Neuronal stem cell (in vitro differentiated cells): ENCODE results near the gene CNOT6L.
"Not testable (repeated sequence)": the region's sequence is repeated elsewhere in the genome, so short reads cannot be mapped to it uniquely, and the experiment has no call there.

ENCODE experiments used
- DNase-seq: peaks from one replicate; pipeline ENCODE4 v3.0.0-alpha.2; 2013; ENCODE audit warnings: low spot score
- H2AFZ ChIP-seq: one replicate; pipeline ENCODE4 v1.6.1; 2013; ENCODE audit warnings: mild to moderate bottlenecking, low read length, inconsistent platforms
- H2AK5ac ChIP-seq: 2 replicates; pipeline ENCODE4 v1.6.1; 2013; ENCODE audit warnings: low read depth, mild to moderate bottlenecking, inconsistent platforms, low read length, moderate library complexity, mixed read lengths
- H2BK120ac ChIP-seq: 2 replicates; pipeline ENCODE4 v1.6.1; 2013; ENCODE audit warnings: low read depth, mild to moderate bottlenecking, inconsistent platforms, low read length, moderate library complexity, mixed read lengths
- H2BK12ac ChIP-seq: one replicate; pipeline ENCODE4 v1.6.1; 2013; ENCODE audit warnings: low read length, inconsistent platforms
- H2BK15ac ChIP-seq: 2 replicates; pipeline ENCODE4 v1.6.1; 2013; ENCODE audit warnings: mild to moderate bottlenecking, low read length, inconsistent platforms, mixed read lengths
- H2BK5ac ChIP-seq: one replicate; pipeline ENCODE4 v1.6.1; 2013; ENCODE audit warnings: inconsistent platforms, mild to moderate bottlenecking, low read length, moderate library complexity
- H3K14ac ChIP-seq: one replicate; pipeline ENCODE4 v1.6.1; 2013; ENCODE audit warnings: low read length, inconsistent platforms
- H3K18ac ChIP-seq: 2 replicates; pipeline ENCODE4 v1.6.1; 2013; ENCODE audit warnings: low read length, inconsistent platforms
- H3K23ac ChIP-seq: 2 replicates; pipeline ENCODE4 v1.6.1; 2013; ENCODE audit warnings: low read depth, mild to moderate bottlenecking, mixed read lengths, low read length, inconsistent platforms; ENCODE audit not compliant: poor library complexity
- H3K27ac ChIP-seq: replicated peaks from 3 replicates; pipeline ENCODE4 v1.5.1; 2013; ENCODE audit warnings: low read length, inconsistent platforms
- H3K27me3 ChIP-seq, 3 experiments: 2 replicates each; pipeline ENCODE4 v1.6.1; 2013; ENCODE audit warnings: low read length in 3 of 3, mild to moderate bottlenecking in 2 of 3, inconsistent platforms in 1 of 3, low read depth in 1 of 3, mixed read lengths in 1 of 3, moderate library complexity in 1 of 3; ENCODE audit not compliant: control insufficient read depth in 3 of 3, insufficient read depth in 3 of 3
- H3K36me3 ChIP-seq, 2 donors: replicated peaks in 1 of 2; 2 replicates each; pipeline ENCODE4 v1.6.1; 2013; ENCODE audit warnings: low read length in 2 of 2; ENCODE audit not compliant: control insufficient read depth in 2 of 2, insufficient read depth in 2 of 2
- H3K4ac ChIP-seq: 2 replicates; pipeline ENCODE4 v1.6.1; 2013; ENCODE audit warnings: inconsistent platforms, mild to moderate bottlenecking, low read length, moderate library complexity
- H3K4me1 ChIP-seq, 2 donors: 1 replicate in 1 of 2; 2 replicates in 1 of 2; pipeline ENCODE4 v1.6.1; 2013; ENCODE audit warnings: low read length in 2 of 2, low read depth in 1 of 2; ENCODE audit not compliant: control insufficient read depth in 2 of 2, insufficient read depth in 1 of 2
- H3K4me2 ChIP-seq: one replicate; pipeline ENCODE4 v1.6.1; 2013; ENCODE audit warnings: mild to moderate bottlenecking, low read length, inconsistent platforms; ENCODE audit not compliant: insufficient read depth, poor library complexity, severe bottlenecking
- H3K4me3 ChIP-seq, 2 donors: 2 replicates each; pipeline ENCODE4 v1.5.1; 2013; ENCODE audit warnings: low read length in 2 of 2, mild to moderate bottlenecking in 2 of 2, inconsistent platforms in 1 of 2, moderate library complexity in 1 of 2
- H3K79me1 ChIP-seq: one replicate; pipeline ENCODE4 v1.6.1; 2013; ENCODE audit warnings: low read depth, mild to moderate bottlenecking, inconsistent platforms, low read length, moderate library complexity
- H3K9ac ChIP-seq: one replicate; pipeline ENCODE4 v1.6.1; 2013; ENCODE audit warnings: mild to moderate bottlenecking, low read depth, low read length, inconsistent platforms; ENCODE audit not compliant: poor library complexity
- H3K9me3 ChIP-seq, 2 donors: replicated peaks in 1 of 2; 2 replicates each; pipeline versions ENCODE3 to v1.6.1; 2013; ENCODE audit warnings: low read length in 2 of 2, mild to moderate bottlenecking in 2 of 2, inconsistent platforms in 1 of 2, low read depth in 1 of 2, mixed read lengths in 1 of 2, moderate library complexity in 1 of 2; ENCODE audit not compliant: control insufficient read depth in 2 of 2, insufficient read depth in 1 of 2
- H4K8ac ChIP-seq: one replicate; pipeline ENCODE4 v1.6.1; 2013; ENCODE audit warnings: low read depth, mild to moderate bottlenecking, inconsistent platforms, low read length, moderate library complexity
- H4K91ac ChIP-seq: one replicate; pipeline ENCODE4 v1.6.1; 2013; ENCODE audit warnings: low read length, low read depth, mild to moderate bottlenecking, inconsistent platforms; ENCODE audit not compliant: poor library complexity
- WGBS, 2 donors: extraction: QIAGEN DNeasy Blood & Tissue Kit; methylation state at CpG; one replicate each; pipeline ENCODE4 v1.1.7; 2013; ENCODE audit warnings: missing lambda C conversion rate in 2 of 2, mixed read lengths in 1 of 2; ENCODE audit not compliant: insufficient read length in 2 of 2, insufficient replicate concordance in 1 of 2; ENCODE audit errors: extremely low coverage in 2 of 2; 5-methylcytosine and 5-hydroxymethylcytosine counted together

The CNOT6L gene

GRCh38 chr4:77785669-77786068, 33.5 kb downstream of the CNOT6L start:
- no peak overlapping the region for H3K4me2 ChIP-seq
- no peak overlapping the region for H2BK12ac ChIP-seq
- no peak overlapping the region for H4K8ac ChIP-seq
- H3K4ac ChIP-seq: no peak overlapping the region
- H2AFZ ChIP-seq: no peak overlapping the region
- no peak overlapping the region for H3K4me3 ChIP-seq
- H2BK5ac ChIP-seq: no peak overlapping the region
- no peaks in the 10 kb centered on the region for H3K27me3 ChIP-seq
- no peaks in the 10 kb centered on the region for H3K79me1 ChIP-seq
- H4K91ac ChIP-seq: no peak overlapping the region
- no peak overlapping the region for H3K14ac ChIP-seq
- H3K18ac ChIP-seq: no peak overlapping the region
- no peak for DNase-seq
- no peaks in the 10 kb centered on the region for H3K36me3 ChIP-seq
- no peak overlapping the region for H3K23ac ChIP-seq
- H3K9me3 ChIP-seq: no peaks in the 10 kb centered on the region
- no peak overlapping the region for H2BK120ac ChIP-seq
- H3K4me1 ChIP-seq: no peaks in the 10 kb centered on the region
- H2BK15ac ChIP-seq: no peak overlapping the region
- no CpG with 5 or more reads among the region's 6 CpGs for WGBS, 2 donors
- no peak overlapping the region for H2AK5ac ChIP-seq
- no peak overlapping the region for H3K27ac ChIP-seq
- no peak overlapping the region for H3K9ac ChIP-seq

DNA sequence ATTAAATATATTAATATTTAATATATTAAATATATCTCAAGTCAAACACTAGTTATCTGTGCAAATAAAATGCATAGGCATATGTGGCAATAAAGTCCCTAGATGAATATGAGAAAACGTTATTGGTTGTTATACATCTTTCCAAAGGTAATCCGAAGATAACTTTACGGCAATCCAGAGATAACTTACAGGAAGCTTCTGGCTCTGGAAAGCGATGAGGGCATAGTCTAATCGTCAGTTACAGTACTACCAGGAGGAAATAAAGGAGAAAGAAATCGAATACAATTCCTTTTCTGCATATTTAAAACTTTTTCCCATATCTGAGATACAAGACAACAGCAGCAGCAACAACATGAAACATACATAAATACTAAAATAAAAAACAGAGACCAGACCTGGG, 35.3 kb downstream of the CNOT6L start:
- no peak for DNase-seq
- Histone ChIP-seq H4K91ac (no peak overlapping the region), H3K4me1 (no peaks in the 10 kb centered on the region), H3K27ac (no peak overlapping the region), H2AFZ (no peak overlapping the region), H3K18ac (no peak overlapping the region), H3K4ac (no peak overlapping the region), H3K79me1 (no peaks in the 10 kb centered on the region), H3K27me3 (no peaks in the 10 kb centered on the region), H3K4me3 (no peak overlapping the region), H2AK5ac (no peak overlapping the region), H3K9ac (no peak overlapping the region), H2BK5ac (no peak overlapping the region), H3K36me3 (no peaks in the 10 kb centered on the region), H3K14ac (no peak overlapping the region), H4K8ac (no peak overlapping the region), H3K23ac (no peak overlapping the region), H3K9me3 (no peaks in the 10 kb centered on the region), H2BK120ac (no peak overlapping the region), H3K4me2 (no peak overlapping the region), H2BK12ac (no peak overlapping the region), H2BK15ac (no peak overlapping the region)
- WGBS, 2 donors: no CpG with 5 or more reads among the region's 6 CpGs

DNA sequence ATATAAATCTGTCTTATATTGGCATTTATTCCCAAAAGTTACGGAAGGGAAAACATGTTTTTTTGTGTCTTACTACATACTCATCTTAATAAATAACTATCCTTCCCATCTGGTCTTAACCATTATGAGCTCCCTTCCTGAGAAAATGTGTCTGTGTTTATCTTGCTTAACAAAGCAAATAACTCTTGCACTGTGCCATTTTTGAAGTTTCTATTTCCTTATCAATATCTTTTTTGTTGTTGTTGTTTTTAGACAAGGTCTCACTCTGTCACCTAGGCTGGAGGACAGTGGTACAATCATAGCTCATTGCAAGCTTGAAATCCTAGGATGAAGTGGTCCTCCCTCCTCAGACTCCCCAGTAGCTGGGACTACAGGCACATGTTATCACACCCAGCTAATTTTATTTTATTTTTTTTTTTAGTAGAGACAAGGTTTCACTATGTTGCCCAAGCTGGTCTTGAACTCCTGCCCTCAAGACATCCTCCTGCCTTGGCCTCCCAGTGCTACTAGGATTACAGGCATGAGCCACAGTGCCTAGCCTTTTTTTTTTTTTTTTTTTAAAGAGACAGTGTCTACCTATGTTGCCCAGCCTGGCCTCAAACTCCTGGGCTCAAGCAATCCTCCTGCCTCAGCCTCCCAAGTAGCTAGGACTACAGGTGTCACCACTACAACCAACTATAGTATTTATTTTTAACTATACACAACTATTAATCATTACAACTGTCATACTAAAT, 36.9 kb downstream of the CNOT6L start:
- no peak overlapping the region for H3K4me3 ChIP-seq
- no peak overlapping the region for H3K14ac ChIP-seq
- H3K4me1 ChIP-seq: no peaks in the 10 kb centered on the region
- DNase-seq: no peak
- H3K4ac ChIP-seq: no peak overlapping the region
- H4K8ac ChIP-seq: no peak overlapping the region
- H2AK5ac ChIP-seq: no peak overlapping the region
- no peak overlapping the region for H3K9ac ChIP-seq
- H2BK15ac ChIP-seq: no peak overlapping the region
- no peak overlapping the region for H2BK5ac ChIP-seq
- H2BK12ac ChIP-seq: no peak overlapping the region
- H4K91ac ChIP-seq: no peak overlapping the region
- no peak overlapping the region for H3K23ac ChIP-seq
- H2BK120ac ChIP-seq: no peak overlapping the region
- H3K36me3 ChIP-seq: no peaks in the 10 kb centered on the region
- no peak overlapping the region for H3K18ac ChIP-seq
- no peaks in the 10 kb centered on the region for H3K79me1 ChIP-seq
- H3K27me3 ChIP-seq: no peaks in the 10 kb centered on the region
- no peaks in the 10 kb centered on the region for H3K9me3 ChIP-seq
- no peak overlapping the region for H2AFZ ChIP-seq
- no peak overlapping the region for H3K27ac ChIP-seq
- no CpG with 5 or more reads among the region's 1 CpG for WGBS, 2 donors
- H3K4me2 ChIP-seq: no peak overlapping the region

GRCh38 chr4:77780762-77781161, 38.4 kb downstream of the CNOT6L start:
- H3K27ac ChIP-seq, H3K4me2 ChIP-seq, H3K14ac ChIP-seq, H2AFZ ChIP-seq, H3K36me3 ChIP-seq, H3K4ac ChIP-seq, H3K9ac ChIP-seq, H3K9me3 ChIP-seq, H3K23ac ChIP-seq, H2BK120ac ChIP-seq, H3K79me1 ChIP-seq, H4K8ac ChIP-seq, H3K27me3 ChIP-seq, H2BK5ac ChIP-seq, H2BK12ac ChIP-seq, H3K4me1 ChIP-seq, DNase-seq, H2BK15ac ChIP-seq, H4K91ac ChIP-seq, H3K18ac ChIP-seq, H3K4me3 ChIP-seq, H2AK5ac ChIP-seq: not testable (repeated sequence)
- WGBS, 2 donors: no CpG with 5 or more reads among the region's 2 CpGs
